Testis (tissue), 2 donors: ENCODE measurements around the gene MACROD2.

ENCODE experiments used
- CTCF ChIP-seq, 3 experiments: fragments of 450-650 bp in 2 of 3; fragments of 200-600 bp in 1 of 3; sonication (generic) in 1 of 3; IDR thresholded peaks; one replicate each; pipeline ENCODE4 v1.5.1; 2016 to 2019; ENCODE audit warnings: antibody characterized with exemption in 3 of 3, mild to moderate bottlenecking in 2 of 3, moderate library complexity in 1 of 3
- POLR2A ChIP-seq: fragments of 450-650 bp; IDR thresholded peaks from one replicate; pipeline ENCODE4 v1.6.1; 2017; ENCODE audit warnings: antibody characterized with exemption, mild to moderate bottlenecking, moderate library complexity

GRCh38 chr20:14617123-14617522 lies 621.8 kb downstream of the MACROD2 start:
- no peak for TF ChIP-seq CTCF (IDR thresholded peaks at IDR 0.05)
- no peak for TF ChIP-seq POLR2A
